SKM-1 treated with dmso at 0.1 percent for 144 hours (cell line): ENCODE measurements around the gene HNRNPA0.
"Not testable (repeated sequence)": the region's sequence is repeated elsewhere in the genome, so short reads cannot be mapped to it uniquely, and the experiment has no call there.

Source experiments
- DNase-seq: peaks from one replicate; lab custom pipeline; 2025; ENCODE audit not compliant: unreplicated experiment; lab: John Stamatoyannopoulos, UW

Gene HNRNPA0

GRCh38 chr5:137754188-137754960 is at the start of gene HNRNPA0:
HNRNPA0 (minus strand) TSS chr5:137754363; CDS start chr5:137754066, 297 bp downstream.
- peak; percentile 97 for DNase-seq

- DNase-seq = no peak
These were observed 48.4 kb upstream of the HNRNPA0 start for GRCh38 chr5:137802282-137803210.

- DNase-seq = no peak
These were observed 46.7 kb upstream of the HNRNPA0 start for GRCh38 chr5:137800700-137801411.

GRCh38 chr5:137796279-137796678 is 42.1 kb upstream of the HNRNPA0 start:
- DNase-seq = no peak

GRCh38 chr5:137794863-137795262 is 40.7 kb upstream of the HNRNPA0 start:
- DNase-seq = no peak

- no peak for DNase-seq
These were observed 38.1 kb upstream of the HNRNPA0 start for GRCh38 chr5:137792303-137792702.

- DNase-seq = no peak
These were observed 37.6 kb upstream of the HNRNPA0 start for GRCh38 chr5:137791799-137792198.

- DNase-seq = no peak
These were observed 37.2 kb upstream of the HNRNPA0 start for GRCh38 chr5:137791387-137791786.

- DNase-seq = not testable (repeated sequence)
These were observed 34.4 kb upstream of the HNRNPA0 start for GRCh38 chr5:137788560-137788959.

GRCh38 chr5:137782984-137783536 is 28.9 kb upstream of the HNRNPA0 start:
- DNase-seq = no peak

- no peak for DNase-seq
These were observed 27.9 kb upstream of the HNRNPA0 start for GRCh38 chr5:137782055-137782454.

GRCh38 chr5:137778772-137779564 is 24.8 kb upstream of the HNRNPA0 start:
- peak; percentile 12 for DNase-seq

GRCh38 chr5:137767937-137768336 is 13.8 kb upstream of the HNRNPA0 start:
- DNase-seq = not testable (repeated sequence)

GRCh38 chr5:137761566-137761965 is 7.4 kb upstream of the HNRNPA0 start:
- no peak for DNase-seq

- DNase-seq = no peak
These were observed 6.8 kb upstream of the HNRNPA0 start for GRCh38 chr5:137760719-137761516.

GRCh38 chr5:137760294-137760693 is 6.1 kb upstream of the HNRNPA0 start:
- no peak for DNase-seq

- DNase-seq = no peak
These were observed 4.6 kb upstream of the HNRNPA0 start for GRCh38 chr5:137758715-137759306.

- DNase-seq = no peak
These were observed 4.0 kb upstream of the HNRNPA0 start for GRCh38 chr5:137758121-137758520.

GRCh38 chr5:137757634-137758033 is 3.5 kb upstream of the HNRNPA0 start:
- no peak for DNase-seq
